Measurements from ENCODE around the gene BICD1.
"Not testable (repeated sequence)": the region's sequence is repeated elsewhere in the genome, so short reads cannot be mapped to it uniquely, and the experiment has no call there.

The BICD1 gene

GRCh38 chr12:32171211-32171610, 64.6 kb downstream of the BICD1 start:
- TF ChIP-seq POLR2A (IDR thresholded peaks at IDR 0.05; ENCODE audit: low read length) (no peak), GATA1 (IDR thresholded peaks at IDR 0.05; ENCODE audit: low read depth, low read length) (no peak)

GRCh38 chr12:32176606-32177005, 70.0 kb downstream of the BICD1 start:
- TF ChIP-seq POLR2A (IDR thresholded peaks at IDR 0.05; ENCODE audit: low read length): no peak
- no peak for TF ChIP-seq GATA1 (IDR thresholded peaks at IDR 0.05; ENCODE audit: low read depth, low read length)
- DNase-seq: no peak

More at GRCh38 chr12:32171211-32171610, 64.6 kb downstream of the BICD1 start:
- DNase-seq: no peak

- DNase-seq: no peak
- TF ChIP-seq GATA1 (IDR thresholded peaks at IDR 0.05; ENCODE audit: low read depth, low read length) (no peak), POLR2A (IDR thresholded peaks at IDR 0.05; ENCODE audit: low read length) (no peak)
Measured at GRCh38 chr12:32178341-32179010, 71.8 kb downstream of the BICD1 start.

- TF ChIP-seq POLR2A (IDR thresholded peaks at IDR 0.05; ENCODE audit: low read length) (no peak), GATA1 (IDR thresholded peaks at IDR 0.05; ENCODE audit: low read depth, low read length) (no peak)
- DNase-seq: no peak
Measured at GRCh38 chr12:32179011-32179395, 72.4 kb downstream of the BICD1 start.

GRCh38 chr12:32181498-32182175, 75.0 kb downstream of the BICD1 start:
- TF ChIP-seq GATA1 (IDR thresholded peaks at IDR 0.05; ENCODE audit: low read depth, low read length) (no peak), POLR2A (IDR thresholded peaks at IDR 0.05; ENCODE audit: low read length) (no peak)
- DNase-seq: no peak

- no peak for TF ChIP-seq GATA1 (IDR thresholded peaks at IDR 0.05; ENCODE audit: low read depth, low read length)
- no peak for TF ChIP-seq POLR2A (IDR thresholded peaks at IDR 0.05; ENCODE audit: low read length)
- DNase-seq: no peak
Measured at GRCh38 chr12:32183650-32184049, 77.0 kb downstream of the BICD1 start.

GRCh38 chr12:32187127-32187526, 80.5 kb downstream of the BICD1 start:
- not testable (repeated sequence) for DNase-seq

GRCh38 chr12:32191445-32191844, 84.8 kb downstream of the BICD1 start:
- DNase-seq: no peak
- TF ChIP-seq GATA1 (IDR thresholded peaks at IDR 0.05; ENCODE audit: low read depth, low read length): no peak
- no peak for TF ChIP-seq POLR2A (IDR thresholded peaks at IDR 0.05; ENCODE audit: low read length)

- TF ChIP-seq GATA1 (IDR thresholded peaks at IDR 0.05; ENCODE audit: low read depth, low read length) (no peak), POLR2A (IDR thresholded peaks at IDR 0.05; ENCODE audit: low read length) (no peak)
Measured at GRCh38 chr12:32196250-32197198, 89.9 kb downstream of the BICD1 start.

GRCh38 chr12:32197421-32197820, 90.8 kb downstream of the BICD1 start:
- DNase-seq: no peak
- TF ChIP-seq POLR2A (IDR thresholded peaks at IDR 0.05; ENCODE audit: low read length): no peak
- no peak for TF ChIP-seq GATA1 (IDR thresholded peaks at IDR 0.05; ENCODE audit: low read depth, low read length)

More at GRCh38 chr12:32196250-32197198, 89.9 kb downstream of the BICD1 start:
- DNase-seq: no peak

GRCh38 chr12:32198555-32198954, 91.9 kb downstream of the BICD1 start:
- TF ChIP-seq GATA1 (IDR thresholded peaks at IDR 0.05; ENCODE audit: low read depth, low read length) (no peak), POLR2A (IDR thresholded peaks at IDR 0.05; ENCODE audit: low read length) (no peak)
- no peak for DNase-seq

GRCh38 chr12:32201096-32201495, 94.4 kb downstream of the BICD1 start:
- TF ChIP-seq GATA1 (IDR thresholded peaks at IDR 0.05; ENCODE audit: low read depth, low read length): no peak
- TF ChIP-seq POLR2A (IDR thresholded peaks at IDR 0.05; ENCODE audit: low read length): no peak
- DNase-seq: no peak

- no peak for TF ChIP-seq GATA1 (IDR thresholded peaks at IDR 0.05; ENCODE audit: low read depth, low read length)
- TF ChIP-seq POLR2A (IDR thresholded peaks at IDR 0.05; ENCODE audit: low read length): no peak
- DNase-seq: no peak
Measured at GRCh38 chr12:32201976-32202375, 95.3 kb downstream of the BICD1 start.

GRCh38 chr12:32205731-32206130, 99.1 kb downstream of the BICD1 start:
- TF ChIP-seq GATA1 (IDR thresholded peaks at IDR 0.05; ENCODE audit: low read depth, low read length): no peak
- no peak for TF ChIP-seq POLR2A (IDR thresholded peaks at IDR 0.05; ENCODE audit: low read length)
- DNase-seq: no peak

All from erythroblast (primary cell).